ENCODE measurements around the gene SNX33. TPM values are rescaled to one million over a fixed set of nuclear protein-coding genes. Genes with fewer than 3 reads are reported as not detected.
"Not testable (repeated sequence)": the region's sequence is repeated elsewhere in the genome, so short reads cannot be mapped to it uniquely, and the experiment has no call there.

Gene SNX33
- polyA plus RNA-seq, 1 donor (not counting 4 experiments of a cell fraction or from before 2014, with no cell fraction given): 21.7 TPM

DNA sequence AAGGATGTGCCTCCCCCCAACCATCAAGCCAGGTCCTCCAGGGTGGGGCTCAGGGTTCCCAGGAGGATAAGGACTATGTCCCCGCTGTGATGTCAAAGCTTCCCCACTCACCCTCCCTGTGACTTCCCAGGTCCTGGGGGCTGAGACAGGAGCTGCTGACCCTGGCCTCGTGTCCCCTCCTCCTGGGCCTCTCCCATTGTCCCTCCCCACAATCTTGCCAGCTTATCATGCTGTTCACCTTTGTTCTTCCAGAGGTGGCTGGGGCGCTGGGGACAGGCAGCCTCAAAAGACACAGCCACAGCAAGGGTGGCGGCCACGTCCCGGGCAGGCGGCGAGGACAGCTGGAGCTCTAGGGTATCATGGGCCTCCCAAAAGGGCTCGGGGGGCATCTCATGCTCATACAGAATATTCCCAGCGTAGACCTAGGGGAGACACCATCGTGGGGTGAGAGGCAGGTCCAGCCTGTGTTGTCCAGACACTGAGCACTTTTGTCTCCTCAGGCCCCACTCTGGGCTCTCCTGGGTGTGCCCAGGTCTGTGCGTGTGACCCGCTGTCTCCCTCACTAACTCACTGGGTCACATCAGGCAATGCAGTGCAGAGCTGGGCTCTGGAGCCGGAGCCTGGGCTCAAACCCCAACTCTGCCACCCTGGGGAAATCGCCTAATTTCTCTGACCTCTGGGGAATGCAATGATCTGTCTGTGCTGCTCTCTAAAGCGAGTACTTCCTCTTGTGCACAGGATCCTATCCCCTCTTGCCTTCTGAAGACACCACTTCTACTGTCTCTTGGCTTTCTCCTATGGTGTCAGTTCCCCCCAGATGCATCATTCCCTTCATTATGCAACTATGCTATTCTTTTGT lies 30.0 kb downstream of the SNX33 start:
- Histone ChIP-seq H2AFZ (ENCODE audit: control insufficient read depth, low read length) (no peak overlapping the region), H3K36me3 (ENCODE audit: control insufficient read depth in 2 of 2, extremely low read depth in 1 of 2, insufficient read depth in 2 of 2, low read length in 2 of 2) (no peaks in the 10 kb centered on the region), H3K9me1 (ENCODE audit: control insufficient read depth, extremely low read depth, insufficient read depth, low read length) (no peaks in the 10 kb centered on the region), H3K27me3 (ENCODE audit: control insufficient read depth, extremely low read depth, insufficient read depth, low read length) (no peaks in the 10 kb centered on the region), H3K27ac (ENCODE audit: control insufficient read depth, insufficient read depth, low read length) (no peak overlapping the region), H3K4me2 (ENCODE audit: control insufficient read depth, extremely low read depth, insufficient read depth, low read depth, low read length) (no peak overlapping the region), H3K4me1 (ENCODE audit: control insufficient read depth, extremely low read depth, insufficient read depth, low read length) (peaks cover 20% of the 10 kb centered on the region), H3K4me3 (ENCODE audit: control insufficient read depth in 2 of 3, extremely low read depth in 1 of 3, insufficient read depth in 2 of 3, low read depth in 1 of 3, low read length in 3 of 3) (no peak overlapping the region), H3K9ac (ENCODE audit: control insufficient read depth, extremely low read depth, insufficient read depth, low read length) (no peak overlapping the region), H3K79me2 (ENCODE audit: control insufficient read depth, insufficient read depth, low read length) (no peaks in the 10 kb centered on the region), H3K9me3 (ENCODE audit: control insufficient read depth, low read depth, low read length) (no peaks in the 10 kb centered on the region), H4K20me1 (ENCODE audit: control insufficient read depth, extremely low read depth, insufficient read depth, low read length) (no peaks in the 10 kb centered on the region)
- dilution Hi-C loops (cut with MboI; ENCODE audit: extremely low pct_ligation_motif_present, low sequenced_read_pairs): no loop called here
- DNase-seq (ENCODE audit: low read depth, low spot score) (no peak), FAIRE-seq (no peak)
- no peak for TF ChIP-seq EZH2 (IDR thresholded peaks at IDR 0.05; ENCODE audit: low read length)
- TF ChIP-seq, protein P1, sequence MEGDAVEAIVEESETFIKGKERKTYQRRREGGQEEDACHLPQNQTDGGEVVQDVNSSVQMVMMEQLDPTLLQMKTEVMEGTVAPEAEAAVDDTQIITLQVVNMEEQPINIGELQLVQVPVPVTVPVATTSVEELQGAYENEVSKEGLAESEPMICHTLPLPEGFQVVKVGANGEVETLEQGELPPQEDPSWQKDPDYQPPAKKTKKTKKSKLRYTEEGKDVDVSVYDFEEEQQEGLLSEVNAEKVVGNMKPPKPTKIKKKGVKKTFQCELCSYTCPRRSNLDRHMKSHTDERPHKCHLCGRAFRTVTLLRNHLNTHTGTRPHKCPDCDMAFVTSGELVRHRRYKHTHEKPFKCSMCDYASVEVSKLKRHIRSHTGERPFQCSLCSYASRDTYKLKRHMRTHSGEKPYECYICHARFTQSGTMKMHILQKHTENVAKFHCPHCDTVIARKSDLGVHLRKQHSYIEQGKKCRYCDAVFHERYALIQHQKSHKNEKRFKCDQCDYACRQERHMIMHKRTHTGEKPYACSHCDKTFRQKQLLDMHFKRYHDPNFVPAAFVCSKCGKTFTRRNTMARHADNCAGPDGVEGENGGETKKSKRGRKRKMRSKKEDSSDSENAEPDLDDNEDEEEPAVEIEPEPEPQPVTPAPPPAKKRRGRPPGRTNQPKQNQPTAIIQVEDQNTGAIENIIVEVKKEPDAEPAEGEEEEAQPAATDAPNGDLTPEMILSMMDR (optimal IDR thresholded peaks at IDR 0.05 in 1 of 3, IDR thresholded peaks at IDR 0.05 in 1 of 3, conservative IDR thresholded peaks at IDR 0.05 in 1 of 3; ENCODE audit: extremely low read depth in 1 of 3, insufficient read depth in 2 of 3, low read length in 3 of 3): no peak

DNA sequence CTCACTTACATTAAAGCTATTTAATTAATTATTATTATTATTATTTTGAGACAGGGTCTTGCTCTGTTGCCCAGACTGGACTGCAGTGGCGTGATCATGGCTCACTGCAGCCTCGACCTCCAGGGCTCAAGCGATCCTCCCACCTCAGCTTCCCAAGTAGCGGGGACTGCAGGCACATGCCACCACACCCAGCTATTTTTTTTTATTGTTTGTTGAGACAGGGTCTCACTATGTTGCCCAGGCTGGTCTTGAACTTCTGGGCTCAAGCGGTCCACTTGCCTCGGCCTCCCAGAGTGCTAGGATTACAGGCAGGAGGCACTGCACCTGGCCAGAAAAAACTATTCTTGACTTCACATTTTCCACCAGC lies 30.6 kb downstream of the SNX33 start:
- H3K4me3 ChIP-seq (ENCODE audit: control insufficient read depth in 2 of 3, extremely low read depth in 1 of 3, insufficient read depth in 2 of 3, low read depth in 1 of 3, low read length in 3 of 3); FAIRE-seq; DNase-seq (ENCODE audit: low read depth, low spot score); H3K9me1 ChIP-seq (ENCODE audit: control insufficient read depth, extremely low read depth, insufficient read depth, low read length); H3K4me2 ChIP-seq (ENCODE audit: control insufficient read depth, extremely low read depth, insufficient read depth, low read depth, low read length); H3K79me2 ChIP-seq (ENCODE audit: control insufficient read depth, insufficient read depth, low read length); H3K36me3 ChIP-seq (ENCODE audit: control insufficient read depth in 2 of 2, extremely low read depth in 1 of 2, insufficient read depth in 2 of 2, low read length in 2 of 2); dilution Hi-C loops (cut with MboI; ENCODE audit: extremely low pct_ligation_motif_present, low sequenced_read_pairs); H3K27me3 ChIP-seq (ENCODE audit: control insufficient read depth, extremely low read depth, insufficient read depth, low read length); H2AFZ ChIP-seq (ENCODE audit: control insufficient read depth, low read length); H4K20me1 ChIP-seq (ENCODE audit: control insufficient read depth, extremely low read depth, insufficient read depth, low read length); H3K9ac ChIP-seq (ENCODE audit: control insufficient read depth, extremely low read depth, insufficient read depth, low read length); H3K27ac ChIP-seq (ENCODE audit: control insufficient read depth, insufficient read depth, low read length); H3K9me3 ChIP-seq (ENCODE audit: control insufficient read depth, low read depth, low read length): not testable (repeated sequence)
- peaks cover 14% of the 10 kb centered on the region for H3K4me1 ChIP-seq (ENCODE audit: control insufficient read depth, extremely low read depth, insufficient read depth, low read length)

All from keratinocyte (primary cell).